Measurements from ENCODE around the gene PDGFC.

DNA sequence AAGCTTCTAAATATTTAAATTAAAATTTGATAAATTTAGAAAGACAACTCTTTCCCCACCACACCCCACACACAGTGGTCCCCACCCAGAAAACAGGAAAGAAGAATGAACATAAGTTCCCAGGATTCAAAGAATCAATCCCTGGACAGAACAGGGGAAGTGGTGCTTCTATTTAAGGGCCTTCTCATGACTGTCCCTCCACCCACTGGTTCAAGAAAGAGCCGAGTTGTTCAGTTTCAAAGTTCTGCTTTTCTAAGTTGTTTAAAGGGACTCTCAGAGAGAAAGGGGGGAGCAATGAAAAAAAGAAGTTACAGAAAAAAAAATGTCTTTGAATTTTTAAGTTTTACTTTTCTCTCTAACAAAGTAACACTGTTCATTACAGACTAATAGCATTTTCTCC lies 195.8 kb downstream of the PDGFC start:
- TF ChIP-seq FOXM1 (IDR thresholded peaks at IDR 0.05; ENCODE audit: borderline replicate concordance) (no peak), FOXA1 (IDR thresholded peaks at IDR 0.05) (no peak), SP1 (IDR thresholded peaks at IDR 0.05) (no peak), SUZ12 (IDR thresholded peaks at IDR 0.05) (no peak), BHLHE40 (IDR thresholded peaks at IDR 0.05; ENCODE audit: borderline replicate concordance) (no peak), LEF1 (IDR thresholded peaks at IDR 0.05; ENCODE audit: borderline replicate concordance) (no peak), NFRKB (IDR thresholded peaks at IDR 0.05) (no peak), ZNF384 (IDR thresholded peaks at IDR 0.05) (no peak), L3MBTL2 (conservative IDR thresholded peaks at IDR 0.05) (no peak), ARNT (IDR thresholded peaks at IDR 0.05) (no peak), TARDBP (IDR thresholded peaks at IDR 0.05) (no peak), CTBP1 (IDR thresholded peaks at IDR 0.05; ENCODE audit: borderline replicate concordance) (no peak)
- TF ChIP-seq, protein P1, sequence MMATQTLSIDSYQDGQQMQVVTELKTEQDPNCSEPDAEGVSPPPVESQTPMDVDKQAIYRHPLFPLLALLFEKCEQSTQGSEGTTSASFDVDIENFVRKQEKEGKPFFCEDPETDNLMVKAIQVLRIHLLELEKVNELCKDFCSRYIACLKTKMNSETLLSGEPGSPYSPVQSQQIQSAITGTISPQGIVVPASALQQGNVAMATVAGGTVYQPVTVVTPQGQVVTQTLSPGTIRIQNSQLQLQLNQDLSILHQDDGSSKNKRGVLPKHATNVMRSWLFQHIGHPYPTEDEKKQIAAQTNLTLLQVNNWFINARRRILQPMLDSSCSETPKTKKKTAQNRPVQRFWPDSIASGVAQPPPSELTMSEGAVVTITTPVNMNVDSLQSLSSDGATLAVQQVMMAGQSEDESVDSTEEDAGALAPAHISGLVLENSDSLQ (IDR thresholded peaks at IDR 0.05): no peak

Data from HEK293T (cell line).